Cortex of kidney (tissue), 1 donor: Measurements from ENCODE around the gene EEA1.

Experiments
- DNase-seq: peaks from one replicate; lab custom pipeline; 2025; lab: John Stamatoyannopoulos, UW

EEA1 gene

GRCh38 chr12:92938018-92938417, 8.9 kb upstream of the EEA1 start:
- no peak for DNase-seq

- no peak for DNase-seq
These were observed 4.5 kb upstream of the EEA1 start for GRCh38 chr12:92933606-92934005.

DNA sequence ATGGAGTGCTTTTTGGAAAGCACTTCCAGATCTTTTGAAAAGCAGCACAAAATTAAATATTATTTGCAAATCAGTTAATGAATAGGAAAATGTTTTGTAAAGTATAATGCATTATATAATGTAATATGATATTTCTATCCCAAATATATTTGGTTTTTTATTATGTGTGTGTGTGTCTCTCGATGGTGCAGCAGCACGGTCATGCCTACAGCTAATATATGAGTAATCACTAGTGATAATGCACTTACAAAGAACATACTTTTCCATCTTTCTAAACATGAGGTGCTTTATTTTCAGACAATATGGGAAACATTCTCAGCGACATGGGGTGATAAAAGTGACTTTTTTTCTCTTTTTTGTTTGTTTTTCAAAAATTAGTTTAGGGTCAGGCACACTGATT, 1.3 kb upstream of the EEA1 start:
- no peak for DNase-seq

DNA sequence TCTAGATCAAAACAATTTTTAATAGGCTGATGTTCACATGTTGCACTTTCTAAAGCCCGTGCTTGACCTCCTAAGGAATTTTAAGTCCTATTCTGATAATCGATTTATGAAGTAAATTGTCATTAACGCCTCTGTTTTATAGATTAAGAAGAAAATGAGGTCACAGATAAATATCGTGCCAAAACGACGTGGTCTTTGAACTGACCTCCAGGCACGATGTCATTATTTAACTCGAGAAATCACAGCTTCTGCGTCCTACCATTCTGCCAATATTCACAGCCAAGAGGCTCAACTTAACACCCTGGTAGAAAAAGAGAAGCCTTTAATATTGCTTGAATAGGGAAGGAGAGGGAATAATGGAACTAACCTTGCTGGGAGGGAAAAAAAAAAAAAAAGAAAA, 888 bp upstream of the EEA1 start:
- no peak for DNase-seq

DNA sequence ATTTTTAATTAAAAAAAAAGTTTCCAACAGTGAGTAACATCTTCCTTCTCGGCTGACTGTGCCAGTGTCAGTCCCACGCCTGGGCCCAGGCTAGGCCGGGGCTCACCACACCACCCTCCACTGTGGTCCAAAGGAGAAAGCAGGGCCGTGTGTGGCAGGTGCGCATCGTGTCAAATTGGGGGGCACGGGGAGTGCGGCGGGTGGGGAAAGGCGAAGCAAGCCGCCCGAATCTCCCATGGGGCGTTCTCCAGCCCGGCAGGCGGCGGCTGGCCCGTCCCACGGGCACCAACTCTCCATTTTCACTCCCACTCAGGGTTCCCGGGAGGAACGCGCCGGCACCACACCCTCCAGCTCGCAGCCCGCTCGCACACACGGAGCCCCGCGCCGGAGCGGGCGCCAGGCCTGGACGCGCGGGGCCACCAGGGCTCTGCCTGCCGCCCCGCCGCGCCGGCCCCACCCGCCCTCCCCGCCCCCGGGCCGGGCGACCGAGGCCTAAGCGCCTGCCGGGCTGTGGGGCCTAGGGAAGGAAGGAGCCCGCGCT, 604 bp downstream of the EEA1 start:
- no peak for DNase-seq

DNA sequence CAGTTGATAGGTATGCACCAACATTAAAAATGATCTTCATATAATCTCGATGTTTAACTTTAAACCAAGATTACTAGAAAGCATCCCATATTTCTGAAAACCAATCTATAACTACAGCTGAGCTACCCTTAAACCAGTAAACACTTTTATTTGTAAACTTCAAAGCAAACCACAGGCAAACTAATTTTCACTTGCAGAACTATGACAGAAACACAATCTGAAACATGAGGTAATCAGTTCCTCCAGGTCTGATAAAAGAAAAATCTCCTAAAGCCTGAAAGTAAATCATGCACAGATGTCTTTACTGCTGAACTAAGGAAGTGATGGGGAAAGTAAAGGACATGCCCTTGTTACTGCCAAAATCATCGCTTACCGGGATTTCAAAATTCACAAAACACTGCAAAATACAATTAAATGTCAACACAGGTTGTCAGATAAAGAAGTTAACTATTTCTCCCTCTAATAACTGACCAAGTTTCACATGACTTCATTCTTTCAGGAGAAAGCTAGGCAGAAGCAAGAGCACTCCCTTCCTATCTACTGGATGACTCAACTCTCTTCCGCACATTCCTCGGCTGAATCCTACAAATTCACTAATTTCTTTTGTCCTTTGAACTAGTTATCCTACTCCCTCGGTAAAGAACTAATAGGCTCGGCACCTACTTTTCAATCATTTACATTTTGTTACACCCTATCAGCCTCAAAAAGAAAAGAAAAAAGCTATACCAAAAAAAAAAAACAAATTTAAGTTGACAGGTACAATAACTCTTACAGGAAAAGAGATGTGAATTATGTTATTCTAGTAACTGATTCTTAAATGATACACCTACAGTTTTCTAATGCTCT, 1.4 kb downstream of the EEA1 start:
- no peak for DNase-seq

GRCh38 chr12:92927055-92927435, 2.0 kb downstream of the EEA1 start:
- no peak for DNase-seq

GRCh38 chr12:92926549-92926948, 2.5 kb downstream of the EEA1 start:
- no peak for DNase-seq

DNA sequence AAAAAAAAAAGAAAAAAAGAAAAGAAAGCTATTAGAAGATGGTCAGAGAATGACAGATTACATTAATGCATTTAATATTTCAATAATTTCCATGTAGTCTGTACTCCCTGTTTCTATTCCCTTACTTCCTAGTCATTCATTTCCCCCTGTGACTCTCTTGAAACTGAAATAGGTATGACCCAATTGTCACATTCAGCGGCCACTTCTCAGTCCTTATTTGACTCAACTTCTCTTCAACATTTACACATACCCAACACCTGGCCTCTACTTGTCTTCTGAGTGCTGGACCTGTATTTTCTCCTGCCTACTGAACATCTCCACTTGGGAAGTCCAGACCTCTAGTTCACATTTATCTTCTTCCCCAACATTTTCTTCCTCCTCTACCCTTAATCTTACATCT, 7.2 kb downstream of the EEA1 start:
- no peak for DNase-seq

- no peak for DNase-seq
These were observed 13.7 kb downstream of the EEA1 start for GRCh38 chr12:92915365-92915764.

GRCh38 chr12:92914170-92914569, 14.9 kb downstream of the EEA1 start:
- no peak for DNase-seq

DNA sequence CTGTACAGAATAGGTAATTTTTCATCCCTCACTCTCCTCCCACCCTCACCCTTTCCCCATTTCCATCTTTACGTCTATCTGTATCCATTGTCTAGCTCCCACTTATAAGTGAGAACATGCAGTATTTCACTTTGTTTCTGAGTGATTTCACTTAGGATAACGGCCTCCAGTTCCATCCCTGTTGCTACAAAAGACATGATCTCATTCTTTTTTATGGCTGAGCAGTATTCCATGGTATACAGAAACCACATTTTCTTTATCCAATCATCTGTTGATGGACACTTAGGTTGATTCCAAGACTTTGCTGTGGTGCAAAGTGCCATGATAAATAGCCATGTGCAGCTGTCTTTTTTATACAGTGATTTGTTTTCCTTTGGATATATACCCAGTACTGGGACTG, 16.4 kb downstream of the EEA1 start:
- DNase-seq = no peak

DNA sequence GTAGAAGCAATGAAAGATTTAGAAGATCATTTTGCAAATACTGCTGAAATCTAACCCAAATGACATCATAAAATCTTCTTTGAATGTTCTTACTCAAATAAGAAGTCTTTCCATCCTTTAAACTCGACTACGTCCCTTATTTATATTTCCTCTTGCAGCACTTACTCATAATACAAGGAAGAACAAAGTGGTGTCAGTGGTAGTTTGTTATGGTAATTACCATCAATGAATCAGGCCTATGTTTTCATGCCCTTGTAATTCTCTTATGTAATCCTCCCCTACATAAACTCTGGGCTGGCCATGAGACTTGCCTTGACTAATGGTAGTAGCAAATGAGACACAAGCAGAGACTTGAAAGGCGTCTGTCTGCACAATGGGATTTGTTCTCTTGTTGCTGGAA, 17.0 kb downstream of the EEA1 start:
- no peak for DNase-seq

DNA sequence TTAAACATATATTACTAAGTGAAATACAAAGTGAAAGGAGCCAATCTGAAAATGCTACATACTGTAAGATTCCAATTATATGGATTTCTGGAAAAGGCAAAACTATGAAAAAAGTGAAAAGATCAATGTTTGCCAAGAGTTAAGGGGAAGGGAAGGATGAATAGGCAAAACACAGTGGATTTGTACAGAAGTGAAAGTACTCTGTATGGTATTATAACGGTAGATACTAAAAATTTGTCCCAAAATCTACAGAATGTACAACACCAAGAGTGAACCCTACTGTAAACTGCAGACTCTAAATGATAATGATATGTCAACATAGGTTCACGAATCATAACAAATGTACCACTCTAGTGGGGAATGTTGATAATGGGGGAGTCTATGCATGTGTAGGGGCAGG, 17.8 kb downstream of the EEA1 start:
- DNase-seq = no peak

DNA sequence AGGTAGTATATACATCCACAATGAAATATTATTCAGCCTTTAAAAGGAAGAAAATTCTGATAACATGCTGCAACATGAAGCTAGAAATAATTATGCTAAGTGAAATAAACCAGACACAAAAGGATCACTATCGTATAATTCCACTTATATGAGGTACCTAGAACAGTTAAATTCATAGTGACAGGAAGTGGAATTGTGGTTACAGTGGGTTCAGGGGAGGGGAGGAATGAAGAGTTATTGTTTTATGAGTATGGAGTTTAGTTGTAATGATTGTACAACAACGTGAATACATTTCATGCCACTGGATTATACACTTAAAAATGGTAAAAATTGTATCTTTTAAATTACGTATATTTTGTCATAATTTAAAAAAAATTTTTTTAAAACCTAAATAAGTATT, 21.0 kb downstream of the EEA1 start:
- DNase-seq = no peak

GRCh38 chr12:92905811-92906554, 23.1 kb downstream of the EEA1 start:
- no peak for DNase-seq

- DNase-seq = no peak
These were observed 23.8 kb downstream of the EEA1 start for GRCh38 chr12:92905258-92905810.

DNA sequence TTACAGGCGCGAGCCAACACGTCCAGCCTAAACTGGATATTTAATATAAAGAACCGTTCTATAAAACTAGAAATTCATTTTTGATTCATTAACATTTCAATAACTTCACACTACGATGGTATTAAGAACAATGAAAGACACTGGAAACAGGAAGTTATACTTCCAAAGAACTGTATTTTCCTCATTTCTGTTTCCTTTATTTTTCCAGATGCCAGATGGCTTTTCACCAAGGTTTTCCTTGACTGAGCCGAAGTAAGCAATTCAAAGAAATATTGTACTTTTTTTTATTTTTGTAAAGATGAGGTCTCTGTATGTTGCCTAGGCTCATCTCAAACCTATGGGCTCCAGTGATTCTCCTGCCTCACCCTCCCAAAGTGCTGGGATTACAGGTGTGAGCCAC, 28.2 kb downstream of the EEA1 start:
- DNase-seq = no peak

- DNase-seq = no peak
These were observed 29.6 kb downstream of the EEA1 start for GRCh38 chr12:92899386-92900001.

- DNase-seq = no peak
These were observed 30.3 kb downstream of the EEA1 start for GRCh38 chr12:92898755-92899154.

GRCh38 chr12:92897844-92898243, 31.3 kb downstream of the EEA1 start:
- no peak for DNase-seq

DNA sequence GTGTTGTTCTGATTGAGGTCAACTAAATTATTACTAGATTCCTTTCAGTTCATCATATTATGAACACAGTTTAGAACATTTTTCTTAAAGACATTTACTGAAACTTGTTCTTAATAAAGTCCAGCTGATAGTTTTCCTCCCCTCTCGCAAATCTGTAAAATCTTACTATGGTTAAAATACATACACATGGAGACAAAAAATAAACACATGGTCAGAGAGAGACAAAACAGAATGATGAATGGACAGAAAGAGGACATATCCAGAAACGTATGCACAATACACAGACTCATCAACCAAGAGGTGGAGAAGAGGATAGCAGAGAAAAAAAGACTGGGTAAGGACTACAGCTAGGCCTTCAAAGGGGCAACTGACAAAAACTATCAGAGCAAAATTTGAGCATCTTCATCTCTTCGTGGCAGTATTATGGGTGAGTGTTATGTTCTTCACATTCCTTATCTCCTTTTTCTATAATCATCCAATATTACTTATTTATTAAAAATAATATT, 38.4 kb downstream of the EEA1 start:
- DNase-seq = no peak
